GM19463 (cell line): Measurements from ENCODE around the gene DGCR2.

ENCODE experiments used
- ATAC-seq: cut with Tn5 transposase; IDR thresholded peaks from one replicate; pipeline ENCODE4 v1.9.1; 2021; ENCODE audit warnings: mild to moderate bottlenecking, moderate library complexity; ENCODE audit not compliant: unreplicated experiment

DGCR2 gene

DNA sequence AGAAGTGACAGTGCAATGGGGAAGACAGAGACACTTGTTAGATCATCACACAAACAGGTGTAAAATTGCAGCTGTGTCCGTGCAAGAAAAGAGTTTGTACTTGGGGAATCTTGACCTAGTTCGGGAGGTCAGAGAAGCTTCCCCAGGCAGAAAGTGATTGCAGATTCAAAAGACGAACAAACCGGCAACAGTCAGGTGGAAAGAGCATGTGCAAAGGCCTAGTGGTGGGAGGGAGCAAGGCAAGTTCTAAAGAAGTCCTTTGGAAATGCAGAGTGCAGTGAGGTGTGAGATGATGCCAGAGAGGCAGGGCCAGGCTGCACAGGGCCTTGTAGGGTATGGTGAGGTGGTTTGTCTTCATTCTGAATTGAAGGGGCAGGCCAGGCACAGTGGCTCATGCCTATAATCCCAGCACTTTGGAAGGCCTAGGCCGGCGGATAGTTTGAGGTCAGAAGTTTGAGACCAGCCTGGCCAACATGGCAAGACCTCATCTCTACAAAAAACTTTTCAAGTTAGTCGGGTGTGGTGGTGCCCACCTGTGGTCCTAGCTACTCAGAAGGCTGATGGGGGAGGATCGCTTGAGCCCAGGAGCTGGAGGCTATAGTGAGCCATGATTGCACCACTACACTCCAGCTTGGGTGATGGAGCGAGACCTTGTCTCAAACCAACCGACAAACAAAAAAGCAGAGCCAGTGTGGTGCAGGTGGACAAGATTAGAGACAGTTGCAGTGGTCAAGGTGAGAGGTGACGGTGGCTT, 24.2 kb upstream of the DGCR2 start:
- ATAC-seq, result no peak

DNA sequence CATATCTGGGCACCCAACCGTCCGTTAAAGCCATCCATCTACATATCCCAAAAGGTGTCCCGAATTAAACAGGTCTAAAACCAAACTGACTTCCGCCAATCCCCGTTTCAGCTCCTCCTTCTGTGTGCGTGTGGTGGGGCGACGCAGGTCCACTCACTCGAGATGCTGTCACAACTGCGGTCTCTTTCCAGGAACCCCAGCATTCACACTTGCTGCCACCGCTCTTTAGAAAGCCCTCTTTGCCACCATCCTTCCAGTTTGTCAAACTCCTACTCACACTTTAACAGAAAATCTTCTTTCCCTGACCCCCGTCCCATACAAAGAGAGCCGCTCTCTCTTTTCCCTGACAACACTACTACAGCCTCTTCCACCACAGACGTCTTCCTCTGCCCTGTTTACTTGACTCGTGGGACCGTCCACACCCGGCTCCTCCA, 21.8 kb upstream of the DGCR2 start:
- no peak for ATAC-seq

DNA sequence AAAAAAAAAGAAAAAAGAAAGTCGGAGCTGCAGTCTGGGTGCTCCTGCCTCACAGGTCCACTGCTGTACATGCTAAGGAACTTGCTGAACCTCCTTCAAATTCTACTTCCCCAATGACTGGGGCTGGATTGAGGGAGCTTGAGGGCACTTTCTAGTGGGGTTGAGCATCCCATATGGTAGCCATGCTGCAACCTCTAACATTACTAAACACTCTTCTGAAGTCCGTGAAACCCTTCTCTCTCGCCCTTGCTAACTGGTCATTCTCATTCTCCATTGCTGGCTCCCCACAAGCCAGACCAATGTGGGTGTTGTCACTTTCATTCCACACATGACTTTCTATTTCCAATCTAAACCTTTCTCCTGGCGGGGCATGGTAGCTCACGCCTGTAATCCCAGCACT, 21.0 kb upstream of the DGCR2 start:
- no peak for ATAC-seq

DNA sequence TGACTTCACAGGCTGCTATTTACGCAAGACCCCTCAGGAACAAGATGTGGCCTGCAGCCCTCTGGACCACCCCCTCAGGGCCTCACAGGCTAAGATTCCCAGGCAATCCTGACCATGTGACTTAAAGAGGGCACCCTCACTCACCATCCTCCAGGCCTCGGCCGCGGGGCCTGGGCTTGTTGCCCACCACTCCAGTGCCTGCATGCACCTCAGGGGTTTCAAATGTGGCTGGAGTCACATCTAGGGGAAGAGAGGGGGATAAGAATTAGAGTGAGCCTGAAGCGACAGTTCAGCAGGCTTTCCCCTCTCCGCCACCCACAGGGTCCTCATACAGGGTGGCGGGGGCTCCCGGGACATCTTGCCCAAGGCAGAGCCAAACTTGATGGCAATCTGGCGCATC, 20.2 kb upstream of the DGCR2 start:
- ATAC-seq, result no peak

DNA sequence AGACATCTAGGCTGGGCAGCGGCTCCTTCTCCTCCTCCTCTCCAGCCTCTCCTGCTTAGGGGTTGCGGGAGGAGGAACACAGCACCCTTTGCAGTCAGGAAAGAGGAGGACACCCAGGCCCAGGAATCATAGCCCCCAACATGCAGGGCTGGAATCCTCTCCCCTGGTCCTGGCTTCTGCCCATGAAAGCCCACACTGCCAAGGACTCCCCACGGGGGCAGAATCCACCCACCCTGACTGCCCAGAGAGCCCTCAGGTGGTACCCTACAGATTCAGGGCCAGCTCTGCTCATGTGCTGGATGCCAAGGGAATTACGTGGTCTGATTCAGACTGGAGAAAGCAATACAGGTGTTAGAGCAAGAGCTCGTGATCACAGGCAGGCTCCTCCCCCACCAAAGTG, 17.8 kb upstream of the DGCR2 start:
- ATAC-seq, result no peak

DNA sequence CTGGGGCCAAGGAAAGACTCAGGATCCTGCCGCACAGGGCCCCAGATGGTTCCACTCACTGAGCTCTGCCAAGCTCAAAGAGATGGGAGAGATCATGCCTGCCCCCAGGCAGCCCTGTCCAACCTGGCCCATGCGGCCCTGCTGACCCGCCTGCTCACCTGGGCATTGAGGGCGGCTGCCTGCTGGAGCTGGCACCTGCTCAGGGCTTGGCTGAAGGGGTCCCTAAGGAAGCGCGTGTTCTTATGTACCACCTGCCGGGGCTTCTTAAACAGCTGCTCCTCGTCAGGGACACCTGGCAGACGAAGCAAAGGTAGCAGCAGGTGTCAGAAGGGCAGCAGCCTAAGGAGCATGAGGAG, 16.8 kb upstream of the DGCR2 start:
- ATAC-seq, result no peak

DNA sequence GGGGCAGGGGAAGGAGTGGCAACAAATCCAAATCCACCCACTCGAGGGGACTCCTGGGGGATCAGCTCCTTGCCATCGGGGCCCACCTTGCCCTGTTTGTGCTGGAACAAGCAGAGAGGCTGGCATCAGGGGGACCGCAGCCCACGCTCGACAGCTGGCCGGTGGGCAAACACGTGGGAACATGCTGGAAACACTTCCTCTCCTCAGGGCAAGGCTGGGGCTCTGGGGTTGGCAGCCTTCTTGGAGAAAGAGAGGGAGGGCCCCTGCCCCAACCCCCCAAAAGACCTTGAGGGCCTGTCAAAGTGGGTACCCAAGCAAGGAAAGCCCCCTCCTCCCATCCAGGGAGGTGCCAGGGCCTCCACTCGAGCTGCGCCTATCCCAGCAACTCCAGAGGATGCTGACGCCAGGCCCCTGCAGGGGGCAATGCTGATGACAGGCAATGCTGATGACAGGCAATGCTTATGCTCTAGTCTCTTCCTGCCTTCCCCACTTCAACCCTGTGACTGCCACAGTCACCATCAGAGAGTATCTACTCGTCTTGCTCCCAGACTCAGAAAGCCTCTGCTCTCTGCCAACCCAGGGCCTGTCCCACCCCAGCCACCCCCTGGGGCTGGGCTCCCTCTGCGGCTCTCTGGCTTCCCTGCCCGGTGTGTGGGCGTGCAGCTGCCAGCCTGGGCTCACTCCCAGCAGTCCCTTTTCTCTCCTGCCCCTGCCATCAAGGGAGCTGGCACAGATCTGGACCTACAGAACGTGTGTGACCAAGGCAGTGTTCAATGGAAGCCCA, 16.2 kb upstream of the DGCR2 start:
- ATAC-seq, result no peak

DNA sequence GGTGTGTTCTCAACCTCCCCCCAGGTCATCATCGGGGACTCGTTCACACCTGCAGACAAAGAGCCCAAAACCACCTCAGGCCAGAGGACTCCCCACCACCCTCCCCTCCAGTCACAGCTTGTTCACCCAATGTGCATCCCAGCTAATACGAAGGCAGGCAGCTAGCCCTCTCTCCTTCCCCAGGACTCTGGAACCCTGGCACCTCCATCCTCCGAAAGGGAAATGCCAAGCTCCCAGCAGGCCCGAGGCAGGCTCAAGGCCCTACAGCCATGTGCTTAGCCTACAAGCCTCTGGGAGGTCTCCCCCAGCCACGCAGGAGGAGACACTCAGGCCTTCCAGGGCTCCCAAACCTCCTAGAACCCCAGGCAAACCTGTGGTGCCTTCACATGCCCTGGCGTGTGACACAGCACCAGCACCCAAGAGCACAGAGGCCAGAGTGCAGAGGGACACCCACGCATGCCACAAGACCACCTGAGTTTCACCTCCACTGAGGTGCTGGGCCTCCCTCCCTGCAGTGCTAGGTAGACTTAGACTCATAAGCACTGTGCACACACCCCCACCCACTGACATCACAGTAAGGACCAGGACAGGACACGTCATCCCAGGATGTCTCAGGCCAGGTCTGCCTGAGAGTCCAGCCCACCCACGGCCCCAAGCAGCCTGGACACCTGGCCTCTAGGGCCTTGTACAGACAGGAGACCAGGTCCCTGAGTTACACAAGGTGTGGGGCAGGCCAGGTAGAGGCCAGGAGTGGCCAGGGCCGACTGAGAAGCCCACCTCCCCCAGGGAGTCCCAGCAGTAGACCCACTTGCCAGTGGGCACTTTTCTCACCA, 15.4 kb upstream of the DGCR2 start:
- ATAC-seq, result no peak

DNA sequence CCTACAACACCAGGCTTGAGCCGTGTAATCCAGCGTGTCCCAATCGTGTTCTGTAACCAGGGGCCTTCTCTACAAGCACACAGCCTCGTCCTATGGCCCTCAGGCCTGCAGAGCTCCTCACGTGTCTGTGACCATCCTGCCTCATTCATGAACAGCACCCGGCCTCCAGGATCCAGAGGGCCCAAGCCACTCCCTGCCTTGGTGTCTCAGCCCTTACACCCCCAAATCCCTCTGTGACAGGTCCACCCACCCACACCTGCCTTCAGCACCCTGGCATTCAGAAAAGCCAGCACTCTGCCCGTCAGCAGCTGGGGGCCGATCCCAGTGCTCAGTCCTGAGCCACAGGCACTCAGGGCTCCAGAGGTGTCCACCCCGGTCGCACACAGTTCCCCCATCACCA, 14.7 kb upstream of the DGCR2 start:
- no peak for ATAC-seq

DNA sequence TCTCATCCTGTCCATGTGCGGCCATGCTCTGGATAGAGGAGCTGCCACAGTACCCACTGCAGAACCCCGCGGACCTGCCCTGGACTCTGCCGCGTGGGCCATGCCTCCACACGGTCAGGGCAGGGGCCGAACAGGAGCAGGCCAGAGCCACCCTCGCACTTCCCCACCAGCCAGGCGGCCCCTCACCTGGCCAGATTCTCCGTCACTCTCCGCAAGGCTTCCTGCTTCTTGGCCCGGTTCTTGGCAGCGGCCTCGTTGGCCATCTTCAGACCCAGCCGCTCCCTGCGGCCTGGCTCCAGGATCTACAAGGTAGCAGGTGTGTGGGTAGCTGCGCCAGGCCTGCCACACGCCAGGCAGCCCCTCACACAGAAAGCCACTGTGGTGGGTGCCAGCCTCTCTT, 12.7 kb upstream of the DGCR2 start:
- no peak for ATAC-seq

DNA sequence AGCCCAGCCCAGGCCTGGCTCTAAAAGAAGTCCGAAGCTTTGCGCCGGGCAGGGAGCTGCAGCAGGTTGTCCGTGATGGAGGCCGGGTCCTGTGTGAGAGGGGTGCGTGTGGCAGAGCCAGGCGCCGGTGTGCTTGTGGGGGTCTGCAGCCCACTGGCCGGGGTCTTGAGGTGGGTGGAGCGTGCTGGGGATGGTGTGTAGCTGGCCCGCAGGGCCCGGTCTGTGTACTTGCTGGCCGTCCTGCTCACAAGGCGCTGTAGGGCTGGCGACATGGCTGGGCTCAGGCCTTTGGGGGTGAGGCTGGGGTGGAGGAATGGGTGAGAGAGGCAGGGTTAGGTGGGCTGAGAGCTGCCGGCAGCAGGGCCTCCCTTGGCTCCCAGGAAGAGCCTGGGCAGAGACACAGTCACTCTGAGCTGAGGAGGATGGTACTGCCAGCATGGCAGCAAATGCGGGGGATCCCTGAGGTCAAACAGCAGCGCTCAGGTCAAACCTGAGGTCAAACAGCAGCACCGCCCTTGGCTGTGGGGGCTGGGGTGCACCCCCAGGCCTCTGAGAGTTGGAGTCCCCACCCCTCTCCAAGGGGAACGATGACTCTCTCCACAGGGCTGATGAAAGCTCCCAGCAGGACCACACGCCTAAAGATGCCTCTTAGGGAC, 12.1 kb upstream of the DGCR2 start:
- ATAC-seq, result no peak

DNA sequence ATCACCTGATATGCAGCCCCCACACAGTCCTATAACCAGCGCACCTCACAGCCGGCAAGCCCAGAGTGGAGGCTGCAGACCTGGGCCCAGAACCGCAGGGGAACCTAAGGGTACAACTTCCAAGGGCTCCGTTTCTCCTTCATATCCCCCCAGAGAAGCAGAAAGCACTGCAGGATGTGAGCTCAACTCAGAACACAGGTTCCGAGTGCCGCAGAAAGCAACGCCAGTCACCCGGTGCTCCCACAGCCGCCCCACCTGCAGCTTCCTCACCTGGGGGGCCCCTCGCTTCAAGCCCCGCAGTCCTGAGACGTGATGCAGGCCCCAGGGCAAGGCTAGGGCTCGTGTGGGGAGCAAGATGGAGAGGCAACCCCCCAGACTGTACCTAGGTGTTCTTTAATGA, 11.3 kb upstream of the DGCR2 start:
- ATAC-seq, result no peak

DNA sequence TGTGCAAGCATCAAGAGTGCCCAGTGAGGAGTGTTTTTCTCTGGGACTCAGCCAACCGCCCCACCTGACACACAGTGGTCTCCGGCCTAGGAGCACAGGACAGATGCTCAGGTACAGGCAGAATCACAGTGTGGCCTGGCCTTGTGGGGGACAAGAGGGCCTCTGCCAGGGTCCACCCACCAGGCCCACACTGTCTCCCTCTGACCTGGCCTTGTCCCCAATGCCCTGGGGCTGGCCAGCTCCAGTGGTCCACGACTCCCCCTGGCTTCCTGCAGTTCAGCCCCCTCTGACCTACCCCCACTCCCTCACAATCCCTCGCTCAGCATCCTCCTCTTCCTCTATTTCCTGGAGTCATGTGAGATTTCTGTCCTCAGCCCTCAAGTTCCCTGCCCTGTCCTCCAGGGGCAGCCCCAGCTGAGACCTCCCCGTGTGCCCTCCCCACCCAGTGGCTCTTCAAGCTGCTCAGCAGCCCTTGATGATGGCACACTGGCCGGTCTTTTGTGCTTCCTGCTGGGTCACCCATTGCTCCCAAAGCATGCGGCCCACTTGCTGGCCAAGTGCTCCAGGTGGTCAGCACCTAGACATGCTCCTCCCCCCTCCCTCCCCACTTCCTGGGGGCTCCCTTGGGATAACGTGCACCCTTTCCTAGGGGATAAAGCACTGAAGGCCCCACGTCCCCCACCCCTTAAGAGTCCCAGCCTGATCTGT, 10.6 kb upstream of the DGCR2 start:
- ATAC-seq, result no peak

DNA sequence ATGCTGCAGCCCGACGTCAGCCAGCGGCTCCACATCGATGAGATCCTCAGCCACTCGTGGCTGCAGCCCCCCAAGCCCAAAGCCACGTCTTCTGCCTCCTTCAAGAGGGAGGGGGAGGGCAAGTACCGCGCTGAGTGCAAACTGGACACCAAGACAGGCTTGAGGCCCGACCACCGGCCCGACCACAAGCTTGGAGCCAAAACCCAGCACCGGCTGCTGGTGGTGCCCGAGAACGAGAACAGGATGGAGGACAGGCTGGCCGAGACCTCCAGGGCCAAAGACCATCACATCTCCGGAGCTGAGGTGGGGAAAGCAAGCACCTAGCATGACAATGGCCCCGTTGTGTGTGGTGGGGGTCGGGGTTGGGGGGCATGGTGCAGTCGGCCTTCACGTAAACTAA, 9.9 kb upstream of the DGCR2 start:
- ATAC-seq, result no peak

DNA sequence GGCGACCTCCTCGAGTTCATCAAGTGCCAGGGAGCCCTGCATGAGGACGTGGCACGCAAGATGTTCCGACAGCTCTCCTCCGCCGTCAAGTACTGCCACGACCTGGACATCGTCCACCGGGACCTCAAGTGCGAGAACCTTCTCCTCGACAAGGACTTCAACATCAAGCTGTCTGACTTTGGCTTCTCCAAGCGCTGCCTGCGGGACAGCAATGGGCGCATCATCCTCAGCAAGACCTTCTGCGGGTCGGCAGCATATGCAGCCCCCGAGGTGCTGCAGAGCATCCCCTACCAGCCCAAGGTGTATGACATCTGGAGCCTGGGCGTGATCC, 9.4 kb upstream of the DGCR2 start:
- ATAC-seq, result no peak

DNA sequence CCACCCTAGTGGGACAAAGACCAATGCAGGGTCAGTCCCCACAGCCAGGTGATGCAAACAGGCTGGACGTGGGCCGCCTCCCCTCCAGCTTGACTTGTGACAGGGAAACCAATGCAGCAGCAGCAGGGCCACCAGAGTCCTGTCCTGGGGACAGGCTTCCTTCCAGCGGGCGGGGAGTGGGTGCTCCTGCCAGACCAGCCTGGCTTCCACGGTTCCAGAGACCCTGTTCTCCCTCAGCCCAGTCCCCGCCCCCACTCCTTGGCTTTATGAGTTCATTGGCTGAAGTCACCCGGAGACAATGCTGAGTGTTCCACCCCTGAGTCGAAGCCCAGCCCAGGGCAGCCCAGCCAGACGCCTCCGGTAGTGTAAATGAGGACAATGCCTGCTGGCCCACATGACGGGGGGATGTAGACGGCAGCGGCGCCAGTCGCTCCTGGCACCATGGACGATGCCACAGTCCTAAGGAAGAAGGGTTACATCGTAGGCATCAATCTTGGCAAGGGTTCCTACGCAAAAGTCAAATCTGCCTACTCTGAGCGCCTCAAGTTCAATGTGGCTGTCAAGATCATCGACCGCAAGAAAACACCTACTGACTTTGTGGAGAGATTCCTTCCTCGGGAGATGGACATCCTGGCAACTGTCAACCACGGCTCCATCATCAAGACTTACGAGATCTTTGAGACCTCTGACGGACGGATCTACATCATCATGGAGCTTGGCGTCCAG, 8.9 kb upstream of the DGCR2 start, which contains the start of gene TSSK2:
TSSK2 (plus strand) TSS at position 350 of the 726 bp plus-strand sequence; CDS start at position 442, 92 bp downstream.
- no peak for ATAC-seq

DNA sequence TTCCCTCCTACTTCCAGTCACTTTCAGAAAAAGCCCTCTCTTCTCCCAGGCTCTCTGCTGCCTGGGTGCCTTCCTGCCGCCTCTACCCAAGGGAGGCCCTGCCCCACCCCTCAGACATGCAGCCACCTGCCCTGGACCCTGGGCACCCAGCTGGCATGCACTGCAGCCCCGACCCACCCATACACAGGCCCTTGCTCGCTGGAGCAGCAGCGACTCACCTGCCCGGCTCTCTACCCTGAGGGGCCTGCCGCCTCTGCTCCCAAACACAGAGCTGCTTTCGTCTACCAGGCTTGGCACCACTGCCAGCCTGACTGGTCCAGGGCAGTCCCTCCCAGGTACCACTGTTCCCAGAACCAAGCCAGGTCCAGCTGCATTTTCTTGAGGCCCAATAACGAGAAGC, 7.7 kb upstream of the DGCR2 start:
- ATAC-seq, result no peak

DNA sequence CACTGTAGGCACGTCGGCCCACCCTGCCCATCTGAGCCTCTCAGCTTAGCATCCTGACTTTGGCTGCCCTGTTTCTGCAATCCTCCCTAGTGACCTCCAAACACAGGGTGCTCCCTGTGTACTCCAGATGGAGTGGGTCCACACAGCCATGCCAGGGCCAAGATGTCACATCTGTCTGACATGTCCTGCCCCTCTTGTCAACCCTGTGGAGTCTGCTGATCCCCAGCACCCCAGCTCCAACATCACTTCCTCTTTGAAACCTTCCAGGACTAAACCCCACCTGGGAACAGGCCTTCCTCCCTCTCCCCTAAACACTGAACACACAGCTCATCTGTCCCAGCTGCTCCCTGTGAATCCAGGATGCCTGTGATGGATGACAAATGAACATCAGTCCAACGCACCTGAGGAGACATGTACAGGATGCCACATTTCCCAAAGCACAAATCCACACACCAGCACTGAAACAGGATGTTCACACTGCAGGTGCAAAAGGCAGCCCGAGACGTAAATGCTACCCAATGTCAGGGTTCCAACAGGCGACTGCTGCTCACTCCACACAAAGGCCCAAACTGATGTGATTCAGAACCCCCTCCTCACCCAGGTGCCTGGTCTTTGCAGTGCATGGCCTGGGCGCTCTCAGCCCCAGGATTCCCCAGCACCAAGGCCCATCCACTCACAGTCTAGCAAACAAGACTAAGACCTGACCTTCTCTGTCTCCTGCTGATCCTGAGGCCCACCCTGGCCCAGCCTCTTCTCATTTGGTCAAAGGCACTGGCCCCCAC, 6.9 kb upstream of the DGCR2 start:
- no peak for ATAC-seq

DNA sequence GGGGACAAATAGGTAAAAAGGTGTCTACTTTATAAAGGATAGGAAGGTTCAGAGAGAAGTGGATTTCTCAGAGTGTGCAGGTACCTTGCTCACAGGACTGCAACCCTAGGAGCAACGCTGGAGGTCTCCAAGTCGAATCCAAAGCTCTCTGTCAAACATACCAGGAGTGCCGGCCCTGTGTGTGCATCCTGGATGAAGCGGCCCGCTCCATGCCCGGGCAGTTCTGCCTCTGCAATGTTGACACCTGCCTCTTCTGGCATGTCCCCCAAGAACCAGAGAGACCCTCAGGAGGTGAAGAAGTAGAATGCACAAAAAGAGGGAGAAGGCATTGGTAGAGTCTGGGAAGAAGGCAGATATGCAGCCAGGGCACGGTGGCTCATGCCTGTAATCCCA, 5.8 kb upstream of the DGCR2 start:
- ATAC-seq, result no peak
